VCaP (cell line): ENCODE results near the gene VPS35.

Source experiments
- H3K27ac ChIP-seq: fragments of 450-650 bp; 2 replicates; pipeline ENCODE4 v1.5.1; 2017
- CTCF ChIP-seq: fragments of 450-650 bp; conservative IDR thresholded peaks from 2 replicates; pipeline ENCODE4 v1.5.1; 2017; ENCODE audit warnings: mild to moderate bottlenecking, moderate library complexity

The VPS35 gene

GRCh38 chr16:46720619-46721018 is 31.6 kb upstream of the VPS35 start:
- H3K27ac ChIP-seq = no peak overlapping the region
- no peak for TF ChIP-seq CTCF

GRCh38 chr16:46719528-46719927 is 30.6 kb upstream of the VPS35 start:
- no peak for TF ChIP-seq CTCF
- no peak overlapping the region for H3K27ac ChIP-seq

GRCh38 chr16:46718214-46718613 is 29.2 kb upstream of the VPS35 start:
- no peak for TF ChIP-seq CTCF
- H3K27ac ChIP-seq = no peak overlapping the region

- TF ChIP-seq CTCF = no peak
- H3K27ac ChIP-seq = no peak overlapping the region
Measured at GRCh38 chr16:46717692-46718091, 28.7 kb upstream of the VPS35 start.

- no peak for TF ChIP-seq CTCF
- H3K27ac ChIP-seq = no peak overlapping the region
Measured at GRCh38 chr16:46715769-46716305, 26.9 kb upstream of the VPS35 start.

- TF ChIP-seq CTCF = no peak
- H3K27ac ChIP-seq = no peak overlapping the region
Measured at GRCh38 chr16:46714797-46715591, 26.0 kb upstream of the VPS35 start.

- TF ChIP-seq CTCF = no peak
- no peak overlapping the region for H3K27ac ChIP-seq
Measured at GRCh38 chr16:46713634-46714033, 24.7 kb upstream of the VPS35 start.
